Endothelial cell (in vitro differentiated cells): ENCODE data around the gene PPDPF. TPM values are rescaled to one million over a fixed set of nuclear protein-coding genes. Genes with fewer than 3 reads are reported as not detected.

Source experiments
- DNase-seq: peaks from one replicate; pipeline ENCODE4 v3.0.0; 2021; ENCODE audit warnings: low spot score
- H3K27ac Mint-ChIP-seq: one replicate; pipeline ENCODE4 v1.8.0; 2021; ENCODE audit warnings: mixed read lengths, inconsistent platforms; ENCODE audit not compliant: unreplicated experiment
- H3K27me3 Mint-ChIP-seq: one replicate; pipeline ENCODE4 v1.8.0; 2021; ENCODE audit warnings: mild to moderate bottlenecking, moderate library complexity, mixed read lengths, inconsistent platforms; ENCODE audit not compliant: unreplicated experiment
- H3K36me3 Mint-ChIP-seq: one replicate; pipeline ENCODE4 v1.8.0; 2021; ENCODE audit warnings: mild to moderate bottlenecking, low read depth, mixed read lengths, inconsistent platforms; ENCODE audit not compliant: unreplicated experiment
- H3K4me1 Mint-ChIP-seq: one replicate; pipeline ENCODE4 v1.8.0; 2021; ENCODE audit warnings: mild to moderate bottlenecking, mixed read lengths, inconsistent platforms; ENCODE audit not compliant: unreplicated experiment
- H3K4me3 Mint-ChIP-seq: one replicate; pipeline ENCODE4 v1.8.0; 2021; ENCODE audit warnings: mild to moderate bottlenecking, mixed read lengths, inconsistent platforms; ENCODE audit not compliant: unreplicated experiment
- H3K9me3 Mint-ChIP-seq: one replicate; pipeline ENCODE4 v1.8.0; 2021; ENCODE audit warnings: mixed read lengths, inconsistent platforms; ENCODE audit not compliant: unreplicated experiment
- total RNA-seq: library from RNA; stranded (reverse); fragmentation: NEBNext Ultra II Directional; extraction: Animal tissue kit (Norgen Biotek cat#: 25700); gene quantifications from one replicate; pipeline ENCODE4 v1.2.1, GENCODE V29; 2021; ENCODE audit not compliant: unreplicated experiment
- TF ChIP-seq, protein P1 (sequence below): fragments of 200-600 bp; sonication (generic); IDR thresholded peaks from one replicate; pipeline ENCODE4 v1.5.0; 2021; ENCODE audit warnings: antibody characterized with exemption; ENCODE audit not compliant: unreplicated experiment

PPDPF gene
- total RNA-seq, 1 donor from 2014 or later: 151 TPM

DNA sequence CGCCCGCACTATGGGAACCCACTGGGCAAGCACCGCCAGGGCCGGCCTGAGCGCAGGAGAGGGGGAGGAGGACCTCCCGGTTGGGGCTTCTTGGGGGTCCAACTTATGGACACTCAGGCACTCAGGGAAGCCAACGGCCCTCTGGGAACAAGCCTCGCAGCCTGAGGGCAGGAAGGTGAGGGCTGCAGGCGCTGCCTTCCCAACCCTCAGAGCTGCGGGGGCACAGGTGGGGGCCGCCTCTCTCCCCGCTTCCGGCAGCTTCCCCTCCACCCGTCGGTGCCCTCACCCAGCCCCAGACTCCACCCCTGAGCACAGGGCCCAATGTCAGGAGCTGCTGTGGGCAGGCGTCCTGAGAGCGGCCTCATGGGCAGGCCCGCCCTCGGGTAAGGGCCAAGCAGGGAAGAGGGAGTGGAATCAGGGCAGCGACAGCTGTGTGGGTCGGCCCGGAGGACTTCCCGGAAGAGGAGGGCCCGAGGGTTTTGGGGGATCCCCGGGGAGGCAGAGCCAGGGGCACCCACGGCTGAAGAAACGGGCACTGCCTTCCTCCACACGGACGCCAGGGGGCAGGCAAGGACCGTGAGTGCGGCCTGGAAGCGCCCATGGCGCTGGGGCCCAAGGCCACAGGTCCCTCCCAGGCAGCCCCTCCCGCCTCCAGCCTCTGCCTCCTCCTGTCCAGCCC lies 17.1 kb downstream of the PPDPF start:
- TF ChIP-seq, protein P1, sequence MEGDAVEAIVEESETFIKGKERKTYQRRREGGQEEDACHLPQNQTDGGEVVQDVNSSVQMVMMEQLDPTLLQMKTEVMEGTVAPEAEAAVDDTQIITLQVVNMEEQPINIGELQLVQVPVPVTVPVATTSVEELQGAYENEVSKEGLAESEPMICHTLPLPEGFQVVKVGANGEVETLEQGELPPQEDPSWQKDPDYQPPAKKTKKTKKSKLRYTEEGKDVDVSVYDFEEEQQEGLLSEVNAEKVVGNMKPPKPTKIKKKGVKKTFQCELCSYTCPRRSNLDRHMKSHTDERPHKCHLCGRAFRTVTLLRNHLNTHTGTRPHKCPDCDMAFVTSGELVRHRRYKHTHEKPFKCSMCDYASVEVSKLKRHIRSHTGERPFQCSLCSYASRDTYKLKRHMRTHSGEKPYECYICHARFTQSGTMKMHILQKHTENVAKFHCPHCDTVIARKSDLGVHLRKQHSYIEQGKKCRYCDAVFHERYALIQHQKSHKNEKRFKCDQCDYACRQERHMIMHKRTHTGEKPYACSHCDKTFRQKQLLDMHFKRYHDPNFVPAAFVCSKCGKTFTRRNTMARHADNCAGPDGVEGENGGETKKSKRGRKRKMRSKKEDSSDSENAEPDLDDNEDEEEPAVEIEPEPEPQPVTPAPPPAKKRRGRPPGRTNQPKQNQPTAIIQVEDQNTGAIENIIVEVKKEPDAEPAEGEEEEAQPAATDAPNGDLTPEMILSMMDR: peak; percentile 92
- no peak overlapping the region for H3K4me3 Mint-ChIP-seq
- DNase-seq: peak; percentile 87
- H3K27ac Mint-ChIP-seq: no peak overlapping the region
- no peaks in the 10 kb centered on the region for H3K9me3 Mint-ChIP-seq
- no peaks in the 10 kb centered on the region for H3K4me1 Mint-ChIP-seq
- no peaks in the 10 kb centered on the region for H3K36me3 Mint-ChIP-seq
- peaks cover 5% of the 10 kb centered on the region for H3K27me3 Mint-ChIP-seq

DNA sequence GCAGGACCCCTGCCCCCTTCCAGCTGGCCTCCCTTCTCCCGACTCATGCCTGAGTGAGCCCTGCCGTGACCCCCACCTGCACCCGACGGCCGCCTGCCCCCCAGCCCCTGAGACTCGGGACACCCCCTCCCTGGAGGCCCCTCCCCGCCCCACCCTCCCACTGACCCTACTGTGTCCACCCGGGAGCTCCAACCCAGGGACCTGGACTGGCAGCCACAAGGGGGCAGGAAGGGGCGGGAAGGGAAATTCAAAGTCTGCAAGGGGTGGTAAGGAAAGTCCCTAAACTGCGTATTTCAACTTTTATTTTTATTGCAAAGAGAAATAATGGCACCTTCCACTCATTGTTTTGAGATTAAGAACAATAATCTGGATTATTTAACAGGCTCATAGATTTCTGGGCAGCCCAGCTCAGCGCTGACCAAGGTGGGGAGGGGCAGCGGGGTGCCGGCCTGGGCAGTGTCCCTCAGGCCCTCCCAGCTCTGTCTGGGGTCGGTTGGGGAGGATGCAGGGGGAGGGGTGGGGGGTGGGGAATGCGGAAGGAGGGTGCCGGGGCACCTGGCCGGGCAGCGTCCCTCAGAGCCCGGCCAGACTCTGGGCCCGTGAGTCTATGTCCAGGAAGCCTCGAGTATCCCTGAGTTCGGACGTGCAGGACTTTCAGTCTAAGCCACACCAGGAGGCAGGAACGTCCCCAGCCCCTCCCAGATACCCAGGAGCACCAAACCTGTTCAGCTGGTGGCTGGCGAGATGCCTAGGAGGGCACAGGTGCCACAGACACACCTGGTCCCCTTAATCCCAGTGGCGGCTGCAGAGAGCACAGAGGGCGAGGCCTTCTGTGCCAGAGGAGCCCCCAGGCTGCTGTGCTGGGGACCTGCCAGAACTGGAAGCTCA lies 17.9 kb downstream of the PPDPF start:
- peak; percentile 61 for DNase-seq
- Mint-ChIP-seq H3K36me3 (no peaks in the 10 kb centered on the region), H3K27me3 (peaks cover 1% of the 10 kb centered on the region), H3K4me1 (no peaks in the 10 kb centered on the region), H3K9me3 (no peaks in the 10 kb centered on the region), H3K27ac (no peak overlapping the region), H3K4me3 (no peak overlapping the region)
- TF ChIP-seq, protein P1: peak; percentile 46

DNA sequence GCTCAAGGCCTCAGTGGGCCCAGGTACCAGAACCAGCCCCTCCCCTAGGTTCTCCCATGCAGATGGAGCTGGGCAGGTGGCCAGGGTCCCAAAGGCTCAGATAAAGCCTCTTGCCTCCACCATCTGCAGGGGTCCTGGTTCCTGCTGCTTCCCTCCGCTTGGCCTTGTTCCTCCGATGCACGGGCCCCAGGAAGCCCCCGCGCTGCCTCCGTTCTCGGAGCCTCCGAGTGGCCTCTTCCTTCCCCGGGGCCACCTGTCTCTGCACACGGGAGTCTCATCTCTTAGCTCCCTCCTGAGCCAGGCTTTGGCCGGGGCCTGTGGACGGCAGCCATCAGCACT lies 18.5 kb downstream of the PPDPF start:
- Mint-ChIP-seq H3K27ac (no peak overlapping the region), H3K27me3 (peaks cover 3% of the 10 kb centered on the region), H3K4me1 (no peaks in the 10 kb centered on the region), H3K9me3 (no peaks in the 10 kb centered on the region), H3K36me3 (peaks cover 5% of the 10 kb centered on the region), H3K4me3 (no peak overlapping the region)
- DNase-seq: no peak
- TF ChIP-seq, protein P1: no peak

DNA sequence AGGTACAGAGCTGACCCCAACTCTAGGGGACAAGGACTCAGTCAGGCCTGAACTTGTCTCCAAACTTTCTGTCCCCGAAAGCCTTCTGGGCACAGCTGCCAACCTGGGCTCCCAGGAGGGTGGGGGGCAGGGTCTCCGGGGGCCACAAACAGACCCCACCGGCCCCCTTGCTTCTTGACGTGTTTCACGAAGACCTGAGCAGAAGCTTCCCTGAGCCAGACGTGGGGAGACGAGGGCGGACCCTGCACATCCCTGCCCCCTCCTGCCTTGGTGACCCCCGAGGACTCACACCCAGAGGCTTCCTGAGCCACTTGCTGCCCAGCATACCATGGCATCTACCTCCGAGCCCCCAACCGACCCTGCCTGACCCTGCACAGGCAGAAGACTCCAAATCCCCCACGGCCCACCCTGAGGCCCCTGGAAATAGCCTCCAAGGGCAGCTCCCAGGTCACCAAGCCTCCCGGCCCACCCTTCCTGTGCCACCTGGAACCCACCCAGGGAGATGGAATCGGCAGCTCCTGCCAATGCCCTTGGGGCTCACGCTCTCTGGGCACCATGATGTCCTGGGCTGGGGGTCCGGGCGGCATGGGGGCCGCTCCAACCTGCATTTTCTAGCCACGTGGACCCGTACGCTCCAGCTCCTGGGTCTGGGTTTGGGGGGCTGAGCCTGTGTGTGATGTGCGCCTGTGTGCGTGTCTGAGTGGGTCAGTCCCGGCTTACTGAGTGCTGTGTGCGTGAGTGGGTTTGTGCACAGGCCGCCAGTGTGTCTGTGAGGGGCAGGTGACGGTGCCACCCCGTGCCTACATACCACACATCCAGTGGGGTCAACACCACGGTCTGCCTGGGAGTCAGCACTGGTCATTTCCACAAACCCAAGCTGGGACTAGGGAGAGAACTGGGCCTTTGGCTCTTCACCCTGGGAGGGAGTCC lies 19.1 kb downstream of the PPDPF start:
- H3K4me1 Mint-ChIP-seq: no peaks in the 10 kb centered on the region
- peaks cover 3% of the 10 kb centered on the region for H3K27me3 Mint-ChIP-seq
- no peak overlapping the region for H3K27ac Mint-ChIP-seq
- TF ChIP-seq, protein P1: no peak
- DNase-seq: no peak
- peaks cover 5% of the 10 kb centered on the region for H3K36me3 Mint-ChIP-seq
- no peak overlapping the region for H3K4me3 Mint-ChIP-seq
- no peaks in the 10 kb centered on the region for H3K9me3 Mint-ChIP-seq
